IMR-90 (cell line): ENCODE results near the gene PEA15. TPM values are rescaled to one million over a fixed set of nuclear protein-coding genes. Genes with fewer than 3 reads are reported as not detected.

Experiments used
- ATAC-seq: fragments of 200-7000 bp; cut with Tn5 transposase; 2 replicates; pipeline ENCODE4 v1.9.1; 2020; ENCODE audit warnings: low read depth, mild to moderate bottlenecking, moderate library complexity
- BruUV-seq: library from RNA; stranded (reverse); fragments of 400-500 nt; replicated peaks from 2 replicates; lab custom pipeline; 2021; lab: Mats Ljungman, UMichigan
- CTCF ChIA-PET: fragments of 300-600 bp; formaldehyde crosslinking; extraction: SDS; loops from one replicate; lab custom pipeline; 2021; ENCODE audit warnings: antibody characterized with exemption; lab: Yijun Ruan, JAX
- POLR2A ChIA-PET: fragments of 300-600 bp; sonication (Branson Sonifier 250); formaldehyde crosslinking; loops from one replicate; lab custom pipeline; 2022; ENCODE audit warnings: antibody characterized with exemption; ENCODE audit not compliant: unreplicated experiment; lab: Charles Lee
- DNase-seq: peaks from one replicate; pipeline ENCODE4 v3.0.0; 2013
- H2AFZ ChIP-seq: replicated peaks from 2 replicates; pipeline ENCODE3; 2013; ENCODE audit warnings: low read length, mild to moderate bottlenecking; ENCODE audit not compliant: poor library complexity
- H2AK5ac ChIP-seq: 2 replicates; pipeline ENCODE4 v1.6.1; 2013; ENCODE audit warnings: low read depth, low read length, inconsistent platforms
- H2AK9ac ChIP-seq: replicated peaks from 2 replicates; pipeline ENCODE3; 2013; ENCODE audit warnings: mild to moderate bottlenecking, low read depth, low read length, moderate library complexity; ENCODE audit not compliant: poor library complexity
- H2BK120ac ChIP-seq: 2 replicates; pipeline ENCODE4 v1.6.1; 2013; ENCODE audit warnings: low read depth, low read length, inconsistent platforms
- H2BK15ac ChIP-seq: 3 replicates; pipeline ENCODE4 v1.6.1; 2013; ENCODE audit warnings: low read depth, low read length, inconsistent platforms
- H2BK20ac ChIP-seq: 2 replicates; pipeline ENCODE4 v1.6.1; 2013; ENCODE audit warnings: low read depth, mild to moderate bottlenecking, inconsistent platforms, low read length, moderate library complexity
- H2BK5ac ChIP-seq: 2 replicates; pipeline ENCODE4 v1.6.1; 2013; ENCODE audit warnings: mild to moderate bottlenecking, low read depth, low read length, inconsistent platforms; ENCODE audit not compliant: poor library complexity, severe bottlenecking
- H3K14ac ChIP-seq: replicated peaks from 2 replicates; pipeline ENCODE4 v1.6.1; 2013; ENCODE audit warnings: low read depth, low read length, inconsistent platforms
- H3K18ac ChIP-seq: 2 replicates; pipeline ENCODE4 v1.6.1; 2013; ENCODE audit warnings: low read depth, low read length, control low read depth
- H3K23ac ChIP-seq: 2 replicates; pipeline ENCODE4 v1.6.1; 2013; ENCODE audit warnings: low read depth, low read length, inconsistent platforms
- H3K27ac ChIP-seq: 2 replicates; pipeline ENCODE4 v1.5.1; 2013; ENCODE audit warnings: mild to moderate bottlenecking, control low read depth, low read length; ENCODE audit not compliant: insufficient read depth
- H3K27me3 ChIP-seq: 2 replicates; pipeline ENCODE4 v1.6.1; 2013; ENCODE audit warnings: low read length; ENCODE audit not compliant: control insufficient read depth, insufficient read depth
- H3K36me3 ChIP-seq: 2 replicates; pipeline ENCODE4 v1.6.1; 2013; ENCODE audit warnings: low read length, mixed read lengths; ENCODE audit not compliant: control insufficient read depth, insufficient read depth
- H3K4ac ChIP-seq: 2 replicates; pipeline ENCODE4 v1.6.1; 2013; ENCODE audit warnings: low read depth, low read length, inconsistent platforms
- H3K4me1 ChIP-seq: 2 replicates; pipeline ENCODE4 v1.6.1; 2013; ENCODE audit warnings: low read length, mixed read lengths; ENCODE audit not compliant: control insufficient read depth, insufficient read depth
- H3K4me2 ChIP-seq: 2 replicates; pipeline ENCODE4 v1.6.1; 2013; ENCODE audit warnings: low read depth, mild to moderate bottlenecking, control low read depth, low read length, moderate library complexity
- H3K4me3 ChIP-seq: 2 replicates; pipeline ENCODE4 v1.5.1; 2013; ENCODE audit warnings: low read depth, mild to moderate bottlenecking, control low read depth, low read length, moderate library complexity; ENCODE audit not compliant: insufficient read depth
- H3K56ac ChIP-seq: 2 replicates; pipeline ENCODE4 v1.6.1; 2013; ENCODE audit warnings: low read length, inconsistent platforms; ENCODE audit not compliant: insufficient read depth; ENCODE audit errors: extremely low read depth
- H3K79me1 ChIP-seq, 2 experiments: 2 replicates each; pipeline ENCODE4 v1.6.1; 2013; ENCODE audit warnings: low read length in 2 of 2, inconsistent platforms in 1 of 2, low read depth in 1 of 2
- H3K9ac ChIP-seq: 2 replicates; pipeline ENCODE4 v1.6.1; 2013; ENCODE audit warnings: low read depth, low read length, control low read depth
- H3K9me1 ChIP-seq: 2 replicates; pipeline ENCODE4 v1.6.1; 2013; ENCODE audit warnings: low read length, inconsistent platforms; ENCODE audit not compliant: insufficient read depth
- H3K9me3 ChIP-seq: 2 replicates; pipeline ENCODE4 v1.6.1; 2013; ENCODE audit warnings: low read length; ENCODE audit not compliant: control insufficient read depth, insufficient read depth
- H4K20me1 ChIP-seq: 2 replicates; pipeline ENCODE4 v1.6.1; 2013; ENCODE audit warnings: low read length, inconsistent platforms; ENCODE audit not compliant: insufficient read depth
- H4K5ac ChIP-seq: 2 replicates; pipeline ENCODE4 v1.6.1; 2013; ENCODE audit warnings: mild to moderate bottlenecking, low read depth, low read length, control low read depth
- H4K8ac ChIP-seq, 2 experiments: 2 replicates each; pipeline ENCODE4 v1.6.1; 2013; ENCODE audit warnings: low read depth in 2 of 2, low read length in 2 of 2, control low read depth in 1 of 2, inconsistent platforms in 1 of 2
- H4K91ac ChIP-seq: 2 replicates; pipeline ENCODE4 v1.6.1; 2013; ENCODE audit warnings: low read depth, low read length, inconsistent platforms; ENCODE audit not compliant: insufficient read depth
- BHLHE40 ChIP-seq: fragments of 150-350 bp; IDR thresholded peaks from 2 replicates; pipeline ENCODE4 v1.6.1; 2016; ENCODE audit warnings: mild to moderate bottlenecking, low read depth, low read length
- CEBPB ChIP-seq: IDR thresholded peaks from 2 replicates; pipeline ENCODE4 v1.6.1; 2012; ENCODE audit warnings: low read depth, low read length, improper control_type of control experiment
- CHD1 ChIP-seq: IDR thresholded peaks from 2 replicates; pipeline ENCODE4 v1.6.1; 2012; ENCODE audit warnings: low read depth, low read length, improper control_type of control experiment
- FOS ChIP-seq: fragments of 150-350 bp; IDR thresholded peaks from 2 replicates; pipeline ENCODE4 v1.6.1; 2016; ENCODE audit warnings: low read depth, low read length
- MAFK ChIP-seq: IDR thresholded peaks from 2 replicates; pipeline ENCODE4 v1.6.1; 2012; ENCODE audit warnings: low read depth, low read length, improper control_type of control experiment
- MAZ ChIP-seq: IDR thresholded peaks from 2 replicates; pipeline ENCODE4 v1.6.1; 2012; ENCODE audit warnings: low read depth, mild to moderate bottlenecking, low read length, improper control_type of control experiment, moderate library complexity, borderline replicate concordance
- MXI1 ChIP-seq: IDR thresholded peaks from 2 replicates; pipeline ENCODE4 v1.6.1; 2012; ENCODE audit warnings: low read depth, mild to moderate bottlenecking, low read length, moderate library complexity, borderline replicate concordance
- NFE2L2 ChIP-seq: fragments of 150-350 bp; IDR thresholded peaks from 2 replicates; pipeline ENCODE4 v1.6.1; 2016; ENCODE audit warnings: low read depth, mild to moderate bottlenecking, low read length
- RCOR1 ChIP-seq: IDR thresholded peaks from 2 replicates; pipeline ENCODE4 v1.6.1; 2012; ENCODE audit warnings: mild to moderate bottlenecking, low read length, improper control_type of control experiment; ENCODE audit not compliant: insufficient replicate concordance
- RFX5 ChIP-seq: IDR thresholded peaks from 2 replicates; pipeline ENCODE4 v1.8.0; 2012; ENCODE audit warnings: low read depth, mild to moderate bottlenecking, low read length, moderate library complexity
- USF2 ChIP-seq: fragments of 150-350 bp; IDR thresholded peaks from 2 replicates; pipeline ENCODE4 v1.6.1; 2017; ENCODE audit warnings: mild to moderate bottlenecking, antibody characterized with exemption, low read length, low read depth
- WGBS, 2 experiments: methylation state at CpG; one replicate each; pipeline versions ENCODE4 v1.1.5 to v1.1.7; 2013; ENCODE audit warnings: missing lambda C conversion rate in 2 of 2; ENCODE audit not compliant: insufficient read length in 1 of 2; ENCODE audit errors: extremely low coverage in 2 of 2; 5-methylcytosine and 5-hydroxymethylcytosine counted together
- dilution Hi-C: fragments of 300-500 bp; cut with HindIII; formaldehyde crosslinking; loops from one replicate; pipeline ENCODE4 v1.14.3; 2018; ENCODE audit warnings: low sequenced_read_pairs; ENCODE audit not compliant: unreplicated experiment
- in situ Hi-C: fragments of 300-500 bp; cut with MboI; formaldehyde crosslinking; loops from 3 replicates; pipeline ENCODE4 v1.14.3; 2019; ENCODE audit warnings: low sequenced_read_pairs, inconsistent platforms, mixed read lengths
- intact Hi-C: fragments of 100-400 bp; cut with micrococcal nuclease; formaldehyde crosslinking; loops from 2 replicates; pipeline ENCODE4 v1.10.0; 2022
- polyA plus RNA-seq, 3 experiments: library from polyadenylated mRNA; depleted of rRNA; stranded (reverse); fragments of >200 nt; gene quantifications; 2 replicates each; pipeline ENCODE4 v1.2.3, GENCODE V29; 2012; ENCODE audit warnings: low replicate concordance in 1 of 3
- total RNA-seq: library from RNA; depleted of rRNA; stranded (reverse); fragments of >200 nt; gene quantifications from 2 replicates; pipeline ENCODE4 v1.2.3, GENCODE V29; 2012
- TF ChIP-seq, protein P1 (sequence below): fragments of 150-350 bp; IDR thresholded peaks from 2 replicates; pipeline ENCODE4 v1.6.1; 2016; ENCODE audit warnings: low read depth, mild to moderate bottlenecking, low read length, moderate library complexity, borderline replicate concordance

The PEA15 gene
- total and polyA plus RNA-seq, 2 of the 4 experiments (the other 2 are of a cell fraction) = 296 to 754 TPM

GRCh38 chr1:160247053-160247452 lies 41.9 kb downstream of the PEA15 start:
- no peak overlapping the region for H2AK5ac ChIP-seq
- H3K9me3 ChIP-seq = no peaks in the 10 kb centered on the region
- no peak overlapping the region for H2BK5ac ChIP-seq
- H3K18ac ChIP-seq = no peak overlapping the region
- H3K4ac ChIP-seq = no peak overlapping the region
- H4K91ac ChIP-seq = no peak overlapping the region
- H3K4me1 ChIP-seq = peaks cover 2% of the 10 kb centered on the region; the same call in 1 of the 2 replicates
- ATAC-seq = no peak
- H2AFZ ChIP-seq = no peak overlapping the region
- no peak overlapping the region for H2BK20ac ChIP-seq
- dilution Hi-C loops (no loop called here), intact Hi-C loops (loop anchor here (5.0 kb wide), 1 partner anchor 55 kb away; the partner anchor contains the start of gene CASQ1), in situ Hi-C loops (no loop called here)
- H2BK120ac ChIP-seq = no peak overlapping the region
- H4K20me1 ChIP-seq = peaks cover 28% of the 10 kb centered on the region
- no TSS peak for BruUV-seq
- H3K79me1 ChIP-seq = peaks cover 31 to 57% of the 10 kb centered on the region in 2 experiments
- no peaks in the 10 kb centered on the region for H3K27me3 ChIP-seq
- DNase-seq = no peak
- no peak overlapping the region for H3K23ac ChIP-seq
- TF ChIP-seq FOS = no peak
- no peak for TF ChIP-seq MXI1
- TF ChIP-seq, protein P1, sequence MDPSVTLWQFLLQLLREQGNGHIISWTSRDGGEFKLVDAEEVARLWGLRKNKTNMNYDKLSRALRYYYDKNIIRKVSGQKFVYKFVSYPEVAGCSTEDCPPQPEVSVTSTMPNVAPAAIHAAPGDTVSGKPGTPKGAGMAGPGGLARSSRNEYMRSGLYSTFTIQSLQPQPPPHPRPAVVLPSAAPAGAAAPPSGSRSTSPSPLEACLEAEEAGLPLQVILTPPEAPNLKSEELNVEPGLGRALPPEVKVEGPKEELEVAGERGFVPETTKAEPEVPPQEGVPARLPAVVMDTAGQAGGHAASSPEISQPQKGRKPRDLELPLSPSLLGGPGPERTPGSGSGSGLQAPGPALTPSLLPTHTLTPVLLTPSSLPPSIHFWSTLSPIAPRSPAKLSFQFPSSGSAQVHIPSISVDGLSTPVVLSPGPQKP = no peak
- no peak for TF ChIP-seq RFX5
- TF ChIP-seq MAFK = no peak
- TF ChIP-seq USF2 = no peak
- TF ChIP-seq BHLHE40 = no peak
- TF ChIP-seq NFE2L2 = no peak
- no peak for TF ChIP-seq RCOR1
- no peak for TF ChIP-seq CEBPB
- no peak for TF ChIP-seq CHD1
- no peak for TF ChIP-seq MAZ
- POLR2A ChIA-PET = no interaction called here
- CTCF ChIA-PET = interaction anchor here (1.2 to 1.6 kb wide), 2 partner anchors 9 to 146 kb away, joined by 3 to 4 read pairs; no protein-coding TSS in a partner anchor
- no peak overlapping the region for H3K14ac ChIP-seq
- no peak overlapping the region for H3K56ac ChIP-seq
- no peak overlapping the region for H3K9ac ChIP-seq
- no peak overlapping the region for H2BK15ac ChIP-seq
- H3K4me2 ChIP-seq = no peak overlapping the region
- H3K4me3 ChIP-seq = no peak overlapping the region
- H3K9me1 ChIP-seq = no peaks in the 10 kb centered on the region
- H2AK9ac ChIP-seq = no peak overlapping the region
- H4K8ac ChIP-seq = no peak overlapping the region
- H4K5ac ChIP-seq = no peak overlapping the region
- no CpG with 5 or more reads among the region's 1 CpG for WGBS, 2 experiments
- peaks cover 4% of the 10 kb centered on the region; the same call in 1 of the 2 replicates for H3K36me3 ChIP-seq
- no peak overlapping the region for H3K27ac ChIP-seq
